Nucleus accumbens (tissue), 56 donors: ENCODE measurements around the gene DUT.
"Not testable (repeated sequence)": the region's sequence is repeated elsewhere in the genome, so short reads cannot be mapped to it uniquely, and the experiment has no call there.

Experiments used
- DNase-seq, 56 donors: peaks; one replicate each; lab custom pipeline; 2025; lab: John Stamatoyannopoulos, UW

DUT gene

DNA sequence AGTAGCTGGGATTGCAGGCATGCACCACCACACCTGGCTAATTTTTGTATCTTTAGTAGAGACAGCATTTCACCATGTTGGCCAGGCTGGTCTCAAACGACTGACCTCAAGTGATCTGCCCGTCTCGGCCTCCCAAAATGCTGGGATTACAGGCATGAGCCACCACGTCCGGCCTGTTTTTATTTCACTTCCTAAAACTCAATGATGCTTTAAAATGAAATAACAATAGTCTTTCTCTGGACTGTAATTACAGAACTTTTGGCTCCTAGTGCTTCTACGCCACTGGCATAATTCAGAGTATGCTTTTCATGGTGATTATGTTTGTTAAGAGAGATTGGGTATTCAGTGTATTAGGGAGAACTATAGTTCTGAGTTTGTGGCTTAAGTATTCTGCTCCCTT is 5.0 kb upstream of the DUT start:
- not testable (repeated sequence) for DNase-seq

DNA sequence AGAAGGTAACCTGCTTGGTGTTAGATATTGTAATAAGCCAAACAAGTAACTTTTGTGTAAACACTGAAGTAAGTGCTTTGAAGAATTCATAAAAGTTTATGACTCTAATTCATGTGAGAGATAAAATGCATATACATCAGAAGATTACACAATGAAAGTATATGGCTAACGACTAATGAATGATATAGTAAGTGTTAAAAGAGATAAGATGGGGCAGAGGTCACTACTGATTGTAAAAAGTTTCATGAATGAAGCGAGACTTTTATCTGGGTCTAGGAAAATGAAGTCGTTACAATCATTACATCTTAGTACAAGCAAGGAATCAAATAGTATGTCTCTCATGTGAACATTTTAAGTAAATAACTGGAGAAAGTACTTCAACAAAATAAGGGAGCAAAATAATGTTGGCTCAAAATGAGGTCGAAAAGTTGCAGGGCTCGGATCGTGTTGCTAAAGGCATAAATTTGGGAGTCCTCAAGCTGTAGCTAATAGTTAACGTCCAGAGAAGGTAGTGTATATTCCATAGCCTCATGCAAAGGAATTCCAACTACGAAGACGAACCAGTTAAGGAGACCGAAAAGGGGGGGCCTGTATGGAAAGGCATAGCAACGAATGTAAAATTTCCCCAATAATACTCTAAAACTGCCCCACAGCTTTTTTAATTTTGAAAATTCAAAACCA is 984 bp upstream of the DUT start:
- peak in 1 of 56 donors; percentile 0 for DNase-seq

DNA sequence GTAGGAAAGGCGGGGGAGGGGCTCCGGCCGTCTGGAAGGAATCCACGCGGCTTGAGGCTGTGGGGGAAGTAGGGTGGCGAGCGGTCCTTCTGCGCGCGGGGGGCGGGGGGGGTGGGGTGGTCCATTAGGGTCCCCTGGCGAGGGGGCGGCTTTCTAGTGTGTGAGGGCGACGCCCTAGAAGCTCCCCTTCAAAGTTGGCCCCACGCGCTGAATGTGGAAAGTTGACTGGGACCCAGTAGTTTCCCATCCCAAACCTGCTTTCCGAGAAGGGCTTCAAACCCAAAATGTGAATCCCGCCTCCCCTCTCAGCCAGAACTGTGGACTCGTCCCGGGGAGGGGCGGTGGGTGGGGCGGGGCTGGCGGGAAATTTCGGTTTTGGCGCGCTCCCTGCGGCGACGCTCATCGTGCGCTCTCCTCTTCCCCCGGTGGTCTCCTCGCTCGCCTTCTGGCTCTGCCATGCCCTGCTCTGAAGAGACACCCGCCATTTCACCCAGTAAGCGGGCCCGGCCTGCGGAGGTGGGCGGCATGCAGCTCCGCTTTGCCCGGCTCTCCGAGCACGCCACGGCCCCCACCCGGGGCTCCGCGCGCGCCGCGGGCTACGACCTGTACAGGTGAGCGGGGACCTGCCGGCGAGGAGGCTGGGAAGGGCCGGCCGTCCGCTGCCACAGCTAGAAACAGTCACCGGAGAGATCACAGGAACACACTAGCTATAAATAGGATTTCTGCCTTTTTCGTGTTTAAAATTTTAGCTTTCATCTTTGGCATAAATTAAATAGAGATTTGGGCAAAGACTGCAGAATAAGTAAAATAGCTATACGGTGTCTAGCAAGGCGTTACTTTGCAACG is 790 bp downstream of the DUT start:
- DNase-seq, result peak in 53 of 56 donors; percentile 27 to 88 (median 74)

DNA sequence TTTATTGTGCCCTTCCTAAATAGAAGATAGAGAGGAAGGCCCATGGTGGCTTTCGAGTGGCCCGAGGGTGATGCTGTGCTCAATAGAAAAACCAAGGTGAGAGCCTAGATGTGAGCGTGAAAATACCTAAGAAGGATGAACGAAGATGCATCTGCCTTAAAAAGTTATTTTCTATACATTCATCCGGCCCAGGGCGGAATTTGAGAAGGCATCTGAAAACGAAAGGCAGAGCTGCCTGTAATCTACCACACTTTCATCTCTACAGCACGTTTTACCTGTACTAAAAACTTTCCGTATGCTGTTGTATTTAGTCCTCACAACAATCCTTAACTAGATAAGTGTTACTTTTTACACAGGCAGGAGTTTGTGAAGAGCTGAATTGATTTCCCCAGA is 1.4 kb downstream of the DUT start:
- no peak for DNase-seq

DNA sequence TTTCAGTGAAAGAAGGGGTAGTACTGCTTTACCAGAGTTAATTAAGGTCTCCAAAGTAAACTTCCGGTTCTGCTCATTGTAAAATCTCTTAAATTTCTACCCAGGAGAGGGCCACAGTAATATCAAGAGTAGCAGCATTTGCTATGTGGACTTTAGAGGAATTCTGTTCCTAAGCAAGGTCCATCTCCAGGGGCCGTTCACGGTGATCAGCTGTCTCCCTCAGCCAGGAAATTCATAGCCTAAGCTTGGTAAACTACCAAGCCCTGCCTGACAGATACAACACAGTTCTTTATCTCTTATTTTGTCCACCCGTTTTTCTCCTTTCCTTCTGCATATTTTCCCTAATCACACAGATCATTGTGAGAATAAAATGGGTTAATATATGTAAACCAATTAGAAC is 2.3 kb downstream of the DUT start:
- DNase-seq, result no peak

DNA sequence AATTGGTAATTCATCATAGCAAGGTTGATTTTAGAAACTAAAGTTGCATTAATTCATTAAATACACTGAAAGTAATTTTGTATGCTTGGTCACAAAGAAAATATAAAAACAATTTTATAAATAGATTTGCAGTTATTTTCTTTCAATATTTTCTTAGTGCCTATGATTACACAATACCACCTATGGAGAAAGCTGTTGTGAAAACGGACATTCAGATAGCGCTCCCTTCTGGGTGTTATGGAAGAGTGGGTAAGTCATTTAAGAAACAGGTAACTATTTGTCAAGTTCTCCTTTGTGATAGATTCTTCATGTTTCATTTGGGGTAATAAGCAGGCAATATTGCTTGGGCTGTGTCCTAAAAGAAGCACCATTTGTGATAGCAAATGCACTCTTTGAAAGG is 3.0 kb downstream of the DUT start:
- DNase-seq, result no peak

DNA sequence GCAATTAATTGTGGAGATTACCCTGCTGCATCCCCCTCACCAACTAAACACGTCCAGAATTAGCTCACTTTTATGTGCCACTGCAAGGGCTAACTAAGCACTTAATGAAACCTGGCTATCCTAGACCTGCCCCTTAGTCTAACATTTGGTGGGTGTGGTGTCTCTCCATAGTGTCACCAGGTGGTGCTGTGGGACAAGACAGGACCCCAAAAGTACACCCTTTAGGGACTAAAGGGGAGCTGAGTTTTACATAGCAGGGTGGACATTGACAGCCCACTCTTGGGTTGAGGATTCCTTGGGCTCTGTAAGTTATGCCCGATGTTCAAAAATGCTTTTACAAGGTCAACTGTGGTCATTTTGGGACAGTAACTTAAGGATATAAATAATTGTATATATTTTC is 5.7 kb downstream of the DUT start:
- no peak for DNase-seq

DNA sequence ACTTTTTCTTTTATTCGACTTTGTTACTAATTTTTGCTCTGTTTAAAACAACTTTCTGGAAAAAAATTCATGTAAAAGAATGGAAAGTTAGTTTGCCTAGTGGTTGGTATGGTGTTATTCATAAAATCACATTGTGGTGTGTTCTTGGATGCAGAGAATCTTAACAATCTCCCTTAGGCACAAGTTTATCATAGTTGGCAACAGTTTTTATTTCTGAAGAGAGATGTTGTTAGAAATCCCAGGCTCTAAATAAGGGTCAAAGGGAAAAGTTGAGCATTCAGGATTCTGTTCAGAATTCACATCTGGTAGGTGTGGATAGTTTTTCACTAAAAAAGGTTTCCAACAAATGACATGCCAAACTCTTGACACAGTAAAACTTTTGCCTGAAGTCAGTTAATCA is 6.4 kb downstream of the DUT start:
- DNase-seq, result no peak

DNA sequence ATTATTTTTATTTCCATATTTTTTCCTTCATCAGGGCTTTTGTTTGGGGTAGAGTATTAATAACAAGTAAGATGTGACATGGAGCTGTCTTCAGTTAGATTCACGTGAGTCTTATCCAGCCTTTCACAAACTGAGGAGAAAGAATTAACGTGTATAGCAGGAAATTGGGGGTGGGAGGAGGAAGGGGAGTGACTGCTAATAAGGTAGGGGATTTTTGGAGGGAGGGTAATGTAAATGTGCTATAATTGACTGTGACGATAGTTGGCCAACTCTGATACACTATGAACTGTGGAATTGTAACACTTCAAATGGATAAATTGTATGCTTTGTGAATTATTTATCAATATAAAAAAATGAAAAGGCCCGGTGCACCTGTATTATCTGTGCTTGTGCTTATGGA is 8.9 kb downstream of the DUT start:
- no peak for DNase-seq

DNA sequence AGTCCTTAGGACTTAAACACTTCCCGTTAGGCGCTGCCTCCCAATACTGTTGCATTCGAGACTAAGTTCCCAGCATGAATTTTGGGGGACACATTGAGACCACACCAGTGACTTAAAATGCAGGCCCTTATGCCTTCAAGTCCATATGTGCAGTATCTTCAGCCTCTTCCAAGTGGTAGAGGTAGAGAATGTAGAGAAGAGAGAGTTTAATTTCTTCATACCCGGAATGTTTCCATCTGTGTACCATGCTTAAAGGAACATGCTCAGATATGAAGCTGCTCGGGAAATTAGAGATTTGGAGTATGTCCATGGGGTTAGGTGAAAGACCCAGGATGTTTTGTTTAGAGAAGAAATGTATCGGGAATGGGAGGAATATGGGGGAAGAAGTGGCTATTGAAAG is 12.6 kb downstream of the DUT start:
- no peak for DNase-seq

DNA sequence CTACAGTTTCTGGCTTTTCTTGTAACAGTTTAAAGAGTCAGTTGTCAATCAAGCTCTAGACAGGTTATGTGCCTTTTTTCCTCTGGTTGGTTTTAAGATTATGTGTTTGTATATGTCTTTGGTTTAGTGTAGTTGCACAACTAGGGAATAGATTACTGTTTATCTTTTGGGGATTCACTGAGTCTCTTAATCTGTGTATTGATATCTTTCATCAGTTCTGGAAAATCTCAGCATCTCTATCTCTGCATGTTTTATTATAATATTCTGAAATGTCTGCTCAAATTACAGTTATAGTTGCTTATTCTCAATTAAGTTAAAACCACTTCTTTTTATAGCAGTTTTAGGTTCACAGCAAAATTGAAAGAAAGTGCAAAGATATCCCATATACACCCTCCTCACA is 14.3 kb downstream of the DUT start:
- DNase-seq, result no peak

DNA sequence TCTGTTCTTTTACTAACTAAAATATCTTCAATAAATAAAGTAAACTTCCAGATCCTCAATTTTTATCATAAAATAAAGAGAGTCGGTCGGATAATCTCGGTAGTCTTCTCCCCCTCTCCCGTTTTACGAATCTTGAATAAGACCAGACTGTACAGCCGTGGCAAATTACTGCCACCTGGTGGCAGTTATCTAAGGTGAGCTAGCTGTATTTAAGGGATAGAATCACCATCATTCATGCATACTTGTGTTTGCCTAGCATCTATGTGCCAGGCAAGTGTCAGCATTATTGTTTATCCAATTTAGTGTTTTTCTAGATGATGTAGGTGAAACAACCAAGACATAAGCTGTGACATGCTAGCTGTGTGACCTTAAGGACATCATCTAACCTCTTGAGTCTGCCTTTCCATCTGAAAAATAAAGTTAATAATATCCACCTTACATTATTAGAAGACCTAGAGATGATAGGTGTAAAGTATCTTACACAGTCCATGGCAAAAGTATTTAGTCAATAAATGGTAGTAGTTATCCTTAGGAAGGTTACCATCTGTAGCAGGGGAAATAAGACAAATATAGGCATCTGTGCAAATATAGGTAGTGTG is 21.3 kb downstream of the DUT start:
- peak in 31 of 56 donors; percentile 0 to 66 (median 11) for DNase-seq

DNA sequence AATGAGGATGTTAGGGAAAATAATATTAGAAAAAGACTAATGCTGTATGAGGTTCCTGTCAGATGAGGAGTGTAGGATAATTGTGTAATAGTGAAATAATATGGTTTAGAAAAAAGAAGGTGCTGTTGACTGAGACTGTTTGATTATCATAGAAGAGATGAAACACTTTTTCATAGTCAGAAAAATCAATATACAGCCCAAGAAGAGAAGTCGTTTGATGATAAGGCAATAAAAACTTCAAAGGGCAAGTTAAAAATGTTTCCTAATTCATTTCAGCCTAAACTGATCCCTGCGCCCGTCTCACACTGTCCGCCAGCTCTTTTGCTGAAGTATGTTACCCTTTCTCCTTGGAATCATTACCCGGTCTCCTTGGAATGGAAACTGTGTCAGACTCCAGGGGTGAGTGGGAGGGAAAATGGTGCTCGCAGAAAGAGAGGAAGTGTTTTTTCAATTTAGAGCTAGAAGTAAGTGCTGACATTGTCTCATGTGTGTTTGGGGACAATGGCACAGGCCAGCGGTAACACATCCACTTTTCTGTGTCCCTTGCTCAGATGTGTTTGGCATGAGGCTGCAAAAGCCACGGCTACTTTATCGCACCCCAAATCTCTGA is 23.6 kb downstream of the DUT start:
- DNase-seq, result no peak

DNA sequence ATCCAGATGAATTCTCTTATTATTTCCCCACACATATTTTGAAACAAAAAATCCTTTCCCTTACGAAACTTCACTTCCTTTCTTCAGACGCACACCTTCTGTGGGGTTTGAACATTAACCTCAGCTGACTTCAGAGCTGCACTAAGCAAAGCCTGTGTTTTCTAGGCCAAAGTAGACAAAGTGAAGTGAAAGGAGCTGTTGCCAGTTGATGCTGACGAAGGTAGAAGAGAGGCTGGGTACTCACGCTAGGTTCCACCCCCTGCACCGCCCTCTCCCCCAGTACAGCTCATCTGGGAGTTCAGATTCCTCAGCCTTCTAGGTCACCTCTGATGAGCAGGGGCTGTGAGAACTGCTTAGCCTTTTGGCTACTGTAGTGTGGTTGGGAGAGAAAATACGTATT is 24.1 kb downstream of the DUT start:
- no peak for DNase-seq

DNA sequence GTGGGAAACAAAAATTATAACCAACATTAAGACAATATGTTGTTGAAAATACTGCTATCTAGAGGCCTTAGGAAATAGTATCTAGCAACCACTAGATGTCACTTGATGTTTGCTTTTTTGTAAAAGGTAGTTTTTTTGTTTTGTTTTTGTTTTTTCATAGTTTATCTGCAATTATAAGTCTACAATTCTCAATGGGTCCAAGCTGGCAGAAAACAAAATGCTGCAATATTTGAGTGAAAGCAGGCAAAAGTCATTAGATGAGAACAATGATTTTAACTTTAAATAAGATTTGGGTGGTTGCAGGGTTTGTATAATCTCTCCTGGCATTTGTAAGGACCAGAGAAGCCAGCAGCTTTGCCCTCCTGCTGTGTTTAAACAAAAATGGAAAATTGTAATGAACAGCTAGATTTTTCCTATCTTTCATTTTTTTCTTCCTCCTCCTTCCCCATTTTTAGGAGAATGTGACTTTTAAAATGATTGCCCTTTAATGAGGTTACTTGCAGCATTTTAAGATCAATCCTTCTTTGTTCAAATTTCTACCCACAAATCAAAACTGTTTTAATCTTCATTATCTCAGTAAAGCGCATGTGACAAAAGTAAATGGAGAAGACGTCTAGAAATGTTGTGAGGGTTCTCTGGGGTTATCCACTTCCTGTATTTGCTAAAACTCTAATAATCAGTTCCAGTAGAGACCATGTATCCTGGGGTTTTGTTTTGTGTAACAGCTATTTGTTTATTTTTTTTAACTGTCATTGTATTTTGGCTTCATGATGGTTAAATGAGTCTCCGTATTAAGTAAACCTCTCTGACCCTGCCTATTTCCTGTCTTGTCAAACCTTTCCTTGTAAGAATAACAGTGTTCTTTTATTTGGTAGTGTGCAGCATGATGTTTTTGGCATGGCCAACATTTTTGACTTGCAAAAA is 27.3 kb downstream of the DUT start:
- no peak for DNase-seq

DNA sequence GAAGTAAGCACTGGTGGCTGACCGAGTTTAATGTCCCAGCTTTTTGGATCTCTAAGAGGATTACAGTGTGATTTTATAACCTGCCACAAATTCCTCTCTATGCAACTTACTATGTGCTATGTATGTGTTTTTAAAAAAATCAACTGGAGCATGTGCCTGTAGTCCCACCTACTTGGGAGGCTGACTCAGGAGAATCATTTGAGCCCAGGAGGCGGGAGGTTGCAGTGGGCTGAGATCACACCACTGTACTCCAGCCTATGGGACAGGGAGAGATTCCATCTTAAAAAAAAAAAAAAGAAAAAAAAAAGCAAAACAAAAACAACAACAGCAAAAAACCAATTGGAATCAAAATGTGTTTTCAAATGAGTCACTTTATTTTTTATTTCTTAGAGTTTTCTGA is 29.6 kb downstream of the DUT start:
- DNase-seq, result no peak

DNA sequence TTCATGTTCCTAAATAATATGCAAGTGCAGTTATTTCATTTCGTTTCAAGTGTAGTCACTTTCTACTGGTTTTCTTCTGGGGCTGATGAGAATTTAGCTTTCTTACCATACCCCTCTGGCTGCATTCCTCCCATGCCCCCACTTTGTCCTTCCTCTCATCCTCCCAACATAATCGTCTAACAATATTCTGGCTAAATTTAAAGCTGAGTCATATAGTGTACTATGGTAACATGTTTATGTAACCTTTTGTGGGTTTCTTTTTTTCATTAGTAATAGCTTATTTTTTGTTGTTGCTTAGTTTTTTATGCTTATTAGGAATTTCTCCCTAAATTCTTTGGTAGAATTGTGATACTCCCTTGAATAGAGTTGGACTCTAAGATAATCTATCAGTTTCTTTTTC is 30.5 kb downstream of the DUT start:
- no peak for DNase-seq

DNA sequence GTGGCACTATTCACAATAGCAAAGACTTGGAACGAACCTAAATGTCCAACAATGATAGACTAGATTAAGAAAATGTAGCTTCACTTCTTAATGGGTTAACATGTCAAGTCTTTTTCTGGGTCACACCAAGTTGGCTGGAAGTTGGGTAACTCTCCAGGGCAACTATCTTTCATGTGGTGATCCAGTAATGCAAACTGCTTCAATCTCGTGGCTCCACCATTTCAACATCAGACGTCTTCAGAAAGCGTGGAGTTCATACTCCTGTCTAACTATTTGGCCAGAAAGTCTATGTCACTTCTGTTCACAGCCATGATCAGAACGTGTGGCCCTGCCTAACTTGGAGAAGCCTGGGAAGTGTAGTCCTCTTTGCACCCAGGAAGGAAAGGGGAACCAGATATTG is 32.2 kb downstream of the DUT start:
- DNase-seq, result no peak

DNA sequence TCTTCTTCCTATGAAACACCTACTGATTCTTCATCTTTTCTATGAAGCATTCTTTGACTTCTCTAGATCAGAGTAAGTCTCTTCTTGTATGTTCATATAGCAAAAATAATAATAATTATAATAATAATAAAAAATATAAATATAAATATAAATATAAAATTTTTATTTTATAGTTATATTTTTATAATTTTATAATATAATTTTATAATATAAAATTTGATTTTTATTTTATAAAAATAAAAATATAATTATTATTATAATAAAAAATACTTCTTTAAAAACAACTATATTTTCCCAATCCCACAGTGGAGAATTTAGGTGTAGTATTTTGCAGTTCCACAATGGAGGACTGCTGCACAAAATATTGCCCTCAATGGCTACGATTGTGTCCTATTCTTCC is 34.3 kb downstream of the DUT start:
- DNase-seq, result no peak

DNA sequence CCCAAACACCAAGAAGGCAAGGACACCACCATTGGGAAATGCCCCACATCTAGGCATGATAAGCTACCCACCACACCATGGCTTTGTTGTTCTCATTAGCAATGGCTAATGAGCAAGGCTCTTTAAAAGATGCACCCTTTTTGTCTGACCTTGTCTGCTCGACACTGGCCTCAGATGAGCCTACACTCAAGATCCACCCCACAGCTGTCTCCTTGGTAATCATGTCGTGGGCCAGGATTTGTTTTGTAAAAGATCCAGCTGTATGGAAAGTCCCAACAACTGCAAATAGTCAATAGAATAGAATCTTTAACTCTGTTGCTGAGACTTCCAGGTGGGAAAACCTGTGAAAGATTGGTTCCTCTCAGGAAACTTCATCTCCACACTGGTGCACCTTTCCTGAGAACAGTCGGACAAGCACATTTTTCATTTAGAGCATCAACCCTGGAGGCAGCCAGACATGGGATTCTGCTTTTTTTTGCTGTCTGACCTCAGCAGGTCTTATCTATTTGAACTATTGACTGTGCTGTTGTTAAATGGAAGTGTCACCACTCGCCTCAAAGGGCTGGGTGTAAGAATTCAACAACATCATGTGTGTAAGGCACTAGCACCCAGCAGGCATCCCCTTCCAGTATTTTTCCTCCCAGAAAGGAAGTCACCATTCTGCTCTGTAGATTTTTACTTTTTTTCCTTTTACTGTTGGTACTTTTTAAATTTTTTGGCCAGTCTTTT is 35.5 kb downstream of the DUT start:
- no peak for DNase-seq
